ENCODE data around the gene DDX10. TPM values are rescaled to one million over a fixed set of nuclear protein-coding genes. Genes with fewer than 3 reads are reported as not detected.

The DDX10 gene
- total and polyA plus RNA-seq, 9 of the 15 experiments (the other 6 are each of a cell fraction or from before 2014, with no cell fraction given) = 33.9 to 94.6 (median 50.7) TPM

DNA sequence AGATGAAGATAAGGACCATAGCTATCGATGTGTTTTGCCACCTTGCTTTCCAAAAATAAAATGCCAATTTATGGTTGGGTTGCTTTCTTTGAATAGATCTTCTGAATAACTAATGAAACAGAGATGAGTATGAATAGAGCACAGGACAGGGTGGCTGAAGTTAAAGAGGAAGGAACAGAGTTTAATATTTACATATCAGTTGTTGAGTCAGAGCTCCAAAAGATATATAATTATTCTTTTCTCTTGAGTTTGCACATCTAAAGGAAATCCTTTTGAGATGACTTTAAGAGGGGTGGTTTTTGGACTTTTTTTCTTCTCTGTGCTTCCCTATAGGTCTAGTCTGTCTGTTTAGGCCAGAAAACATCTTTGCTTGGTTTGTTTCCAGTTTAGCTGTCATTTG lies 115.2 kb downstream of the DDX10 start:
- Histone ChIP-seq H2AFZ (ENCODE audit: low read depth, low read length) (no peak overlapping the region), H3K9me1 (ENCODE audit: control insufficient read depth, insufficient read depth, low read length) (no peaks in the 10 kb centered on the region), H3K4me2 (ENCODE audit: insufficient read depth, low read length) (no peak overlapping the region), H4K20me1 (replicated peaks; ENCODE audit: control insufficient read depth, insufficient read depth, low read length) (no peaks in the 10 kb centered on the region), H3K27ac (ENCODE audit: extremely low read depth, low read depth, low read length) (no peak overlapping the region), H3K4me3 (no peak overlapping the region), H3K27me3 (ENCODE audit: control insufficient read depth in 2 of 2, insufficient read depth in 2 of 2, low read length in 2 of 2) (no peaks in the 10 kb centered on the region), H3K9ac (ENCODE audit: insufficient read depth in 1 of 2, low read depth in 2 of 2, low read length in 2 of 2) (no peak overlapping the region), H3K4me1 (replicated peaks in 1 of 2; ENCODE audit: control insufficient read depth in 2 of 2, insufficient read depth in 2 of 2, low read length in 2 of 2) (no peaks in the 10 kb centered on the region), H3K9me3 (replicated peaks; ENCODE audit: control insufficient read depth, insufficient read depth, low read depth, low read length) (no peaks in the 10 kb centered on the region), H3K36me3 (ENCODE audit: control insufficient read depth, insufficient read depth, low read length) (peaks cover 3% of the 10 kb centered on the region; the same call in 1 of the 3 replicates), H3K79me2 (ENCODE audit: control insufficient read depth, insufficient read depth, low read length) (peaks cover 15% of the 10 kb centered on the region; the same call in 2 of the 3 replicates)
- CTCF ChIA-PET (ENCODE audit: low intra/inter-chr PET ratio) = no interaction called here
- DNase-seq (ENCODE audit: extremely low read depth in 1 of 4, low spot score in 3 of 4) (no peak), FAIRE-seq (no peak), ATAC-seq (no peak)
- WGBS (ENCODE audit: insufficient coverage, low coverage, missing lambda C conversion rate) = 67% methylated on average over 1 of the region's 1 CpG
- POLR2A ChIA-PET = no interaction called here
- TF ChIP-seq HMGN3 (IDR thresholded peaks at IDR 0.05; ENCODE audit: borderline replicate concordance, extremely low read depth, insufficient read length, low read depth, low read length) = no peak
- TF ChIP-seq, protein P1, sequence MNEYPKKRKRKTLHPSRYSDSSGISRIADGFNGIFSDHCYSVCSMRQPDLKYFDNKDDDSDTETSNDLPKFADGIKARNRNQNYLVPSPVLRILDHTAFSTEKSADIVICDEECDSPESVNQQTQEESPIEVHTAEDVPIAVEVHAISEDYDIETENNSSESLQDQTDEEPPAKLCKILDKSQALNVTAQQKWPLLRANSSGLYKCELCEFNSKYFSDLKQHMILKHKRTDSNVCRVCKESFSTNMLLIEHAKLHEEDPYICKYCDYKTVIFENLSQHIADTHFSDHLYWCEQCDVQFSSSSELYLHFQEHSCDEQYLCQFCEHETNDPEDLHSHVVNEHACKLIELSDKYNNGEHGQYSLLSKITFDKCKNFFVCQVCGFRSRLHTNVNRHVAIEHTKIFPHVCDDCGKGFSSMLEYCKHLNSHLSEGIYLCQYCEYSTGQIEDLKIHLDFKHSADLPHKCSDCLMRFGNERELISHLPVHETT (CRISPR knock-in tag; conservative IDR thresholded peaks at IDR 0.05 in 1 of 2, IDR thresholded peaks at IDR 0.05 in 1 of 2) = no peak
- TF ChIP-seq, protein P2, sequence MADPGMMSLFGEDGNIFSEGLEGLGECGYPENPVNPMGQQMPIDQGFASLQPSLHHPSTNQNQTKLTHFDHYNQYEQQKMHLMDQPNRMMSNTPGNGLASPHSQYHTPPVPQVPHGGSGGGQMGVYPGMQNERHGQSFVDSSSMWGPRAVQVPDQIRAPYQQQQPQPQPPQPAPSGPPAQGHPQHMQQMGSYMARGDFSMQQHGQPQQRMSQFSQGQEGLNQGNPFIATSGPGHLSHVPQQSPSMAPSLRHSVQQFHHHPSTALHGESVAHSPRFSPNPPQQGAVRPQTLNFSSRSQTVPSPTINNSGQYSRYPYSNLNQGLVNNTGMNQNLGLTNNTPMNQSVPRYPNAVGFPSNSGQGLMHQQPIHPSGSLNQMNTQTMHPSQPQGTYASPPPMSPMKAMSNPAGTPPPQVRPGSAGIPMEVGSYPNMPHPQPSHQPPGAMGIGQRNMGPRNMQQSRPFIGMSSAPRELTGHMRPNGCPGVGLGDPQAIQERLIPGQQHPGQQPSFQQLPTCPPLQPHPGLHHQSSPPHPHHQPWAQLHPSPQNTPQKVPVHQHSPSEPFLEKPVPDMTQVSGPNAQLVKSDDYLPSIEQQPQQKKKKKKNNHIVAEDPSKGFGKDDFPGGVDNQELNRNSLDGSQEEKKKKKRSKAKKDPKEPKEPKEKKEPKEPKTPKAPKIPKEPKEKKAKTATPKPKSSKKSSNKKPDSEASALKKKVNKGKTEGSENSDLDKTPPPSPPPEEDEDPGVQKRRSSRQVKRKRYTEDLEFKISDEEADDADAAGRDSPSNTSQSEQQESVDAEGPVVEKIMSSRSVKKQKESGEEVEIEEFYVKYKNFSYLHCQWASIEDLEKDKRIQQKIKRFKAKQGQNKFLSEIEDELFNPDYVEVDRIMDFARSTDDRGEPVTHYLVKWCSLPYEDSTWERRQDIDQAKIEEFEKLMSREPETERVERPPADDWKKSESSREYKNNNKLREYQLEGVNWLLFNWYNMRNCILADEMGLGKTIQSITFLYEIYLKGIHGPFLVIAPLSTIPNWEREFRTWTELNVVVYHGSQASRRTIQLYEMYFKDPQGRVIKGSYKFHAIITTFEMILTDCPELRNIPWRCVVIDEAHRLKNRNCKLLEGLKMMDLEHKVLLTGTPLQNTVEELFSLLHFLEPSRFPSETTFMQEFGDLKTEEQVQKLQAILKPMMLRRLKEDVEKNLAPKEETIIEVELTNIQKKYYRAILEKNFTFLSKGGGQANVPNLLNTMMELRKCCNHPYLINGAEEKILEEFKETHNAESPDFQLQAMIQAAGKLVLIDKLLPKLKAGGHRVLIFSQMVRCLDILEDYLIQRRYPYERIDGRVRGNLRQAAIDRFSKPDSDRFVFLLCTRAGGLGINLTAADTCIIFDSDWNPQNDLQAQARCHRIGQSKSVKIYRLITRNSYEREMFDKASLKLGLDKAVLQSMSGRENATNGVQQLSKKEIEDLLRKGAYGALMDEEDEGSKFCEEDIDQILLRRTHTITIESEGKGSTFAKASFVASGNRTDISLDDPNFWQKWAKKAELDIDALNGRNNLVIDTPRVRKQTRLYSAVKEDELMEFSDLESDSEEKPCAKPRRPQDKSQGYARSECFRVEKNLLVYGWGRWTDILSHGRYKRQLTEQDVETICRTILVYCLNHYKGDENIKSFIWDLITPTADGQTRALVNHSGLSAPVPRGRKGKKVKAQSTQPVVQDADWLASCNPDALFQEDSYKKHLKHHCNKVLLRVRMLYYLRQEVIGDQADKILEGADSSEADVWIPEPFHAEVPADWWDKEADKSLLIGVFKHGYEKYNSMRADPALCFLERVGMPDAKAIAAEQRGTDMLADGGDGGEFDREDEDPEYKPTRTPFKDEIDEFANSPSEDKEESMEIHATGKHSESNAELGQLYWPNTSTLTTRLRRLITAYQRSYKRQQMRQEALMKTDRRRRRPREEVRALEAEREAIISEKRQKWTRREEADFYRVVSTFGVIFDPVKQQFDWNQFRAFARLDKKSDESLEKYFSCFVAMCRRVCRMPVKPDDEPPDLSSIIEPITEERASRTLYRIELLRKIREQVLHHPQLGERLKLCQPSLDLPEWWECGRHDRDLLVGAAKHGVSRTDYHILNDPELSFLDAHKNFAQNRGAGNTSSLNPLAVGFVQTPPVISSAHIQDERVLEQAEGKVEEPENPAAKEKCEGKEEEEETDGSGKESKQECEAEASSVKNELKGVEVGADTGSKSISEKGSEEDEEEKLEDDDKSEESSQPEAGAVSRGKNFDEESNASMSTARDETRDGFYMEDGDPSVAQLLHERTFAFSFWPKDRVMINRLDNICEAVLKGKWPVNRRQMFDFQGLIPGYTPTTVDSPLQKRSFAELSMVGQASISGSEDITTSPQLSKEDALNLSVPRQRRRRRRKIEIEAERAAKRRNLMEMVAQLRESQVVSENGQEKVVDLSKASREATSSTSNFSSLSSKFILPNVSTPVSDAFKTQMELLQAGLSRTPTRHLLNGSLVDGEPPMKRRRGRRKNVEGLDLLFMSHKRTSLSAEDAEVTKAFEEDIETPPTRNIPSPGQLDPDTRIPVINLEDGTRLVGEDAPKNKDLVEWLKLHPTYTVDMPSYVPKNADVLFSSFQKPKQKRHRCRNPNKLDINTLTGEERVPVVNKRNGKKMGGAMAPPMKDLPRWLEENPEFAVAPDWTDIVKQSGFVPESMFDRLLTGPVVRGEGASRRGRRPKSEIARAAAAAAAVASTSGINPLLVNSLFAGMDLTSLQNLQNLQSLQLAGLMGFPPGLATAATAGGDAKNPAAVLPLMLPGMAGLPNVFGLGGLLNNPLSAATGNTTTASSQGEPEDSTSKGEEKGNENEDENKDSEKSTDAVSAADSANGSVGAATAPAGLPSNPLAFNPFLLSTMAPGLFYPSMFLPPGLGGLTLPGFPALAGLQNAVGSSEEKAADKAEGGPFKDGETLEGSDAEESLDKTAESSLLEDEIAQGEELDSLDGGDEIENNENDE (IDR thresholded peaks at IDR 0.05; ENCODE audit: low read depth, low read length) = no peak
- in situ Hi-C loops (cut with MboI) = no loop called here
- no TSS peak for BruUV-seq (replicated peaks)
- intact Hi-C loops (cut with micrococcal nuclease) = no loop called here
